SK-N-SH treated with all-trans-retinoic acid at 6 μM for 48 hours (cell line): ENCODE results near the gene SDR39U1.

Experiments
- ATAC-seq: fragments of 200-7000 bp; cut with Tn5 transposase; 3 replicates; pipeline ENCODE4 v1.9.1; 2020; ENCODE audit warnings: mild to moderate bottlenecking, moderate library complexity
- ARNTL ChIP-seq: fragments of 450-650 bp; formaldehyde crosslinking; IDR thresholded peaks from 2 replicates; pipeline ENCODE4 v1.5.0; 2020; ENCODE audit warnings: low read depth, mild to moderate bottlenecking, moderate library complexity, borderline replicate concordance
- BACH2 ChIP-seq: fragments of 250-450 bp; sonication (Bioruptor Pico); IDR thresholded peaks from 2 replicates; pipeline ENCODE4 v1.9.0; 2021; ENCODE audit warnings: mild to moderate bottlenecking, borderline replicate concordance
- CSDC2 ChIP-seq: fragments of 250-450 bp; sonication (Bioruptor Pico); IDR thresholded peaks from 2 replicates; pipeline ENCODE4 v1.5.0; 2020; ENCODE audit warnings: mild to moderate bottlenecking, moderate library complexity
- CSRNP3 ChIP-seq: fragments of 250-450 bp; sonication (Bioruptor Pico); IDR thresholded peaks from 2 replicates; pipeline ENCODE4 v1.5.1; 2021; ENCODE audit warnings: mild to moderate bottlenecking, moderate library complexity
- GLIS3 ChIP-seq: fragments of 250-450 bp; sonication (Bioruptor Pico); IDR thresholded peaks from 2 replicates; pipeline ENCODE4 v1.5.0; 2020; ENCODE audit warnings: mild to moderate bottlenecking, moderate library complexity
- ISL1 ChIP-seq: fragments of 250-450 bp; sonication (Bioruptor Pico); IDR thresholded peaks from 2 replicates; pipeline ENCODE4 v2.1.2; 2022; ENCODE audit warnings: mild to moderate bottlenecking, moderate library complexity
- PATZ1 ChIP-seq: fragments of 250-450 bp; sonication (Bioruptor Pico); IDR thresholded peaks from 2 replicates; pipeline ENCODE4 v1.8.0; 2020; ENCODE audit warnings: mild to moderate bottlenecking, moderate library complexity, borderline replicate concordance
- POU6F1 ChIP-seq: fragments of 250-450 bp; sonication (Bioruptor Pico); IDR thresholded peaks from 2 replicates; pipeline ENCODE4 v1.8.0; 2021; ENCODE audit warnings: low read depth, mild to moderate bottlenecking, moderate library complexity, borderline replicate concordance
- PPARA ChIP-seq: fragments of 250-450 bp; sonication (Bioruptor Pico); IDR thresholded peaks from 2 replicates; pipeline ENCODE4 v1.5.0; 2020; ENCODE audit warnings: mild to moderate bottlenecking, borderline replicate concordance
- RARB ChIP-seq: fragments of 250-450 bp; sonication (Bioruptor Pico); IDR thresholded peaks from 2 replicates; pipeline ENCODE4 v1.8.0; 2021; ENCODE audit warnings: mild to moderate bottlenecking, moderate library complexity
- SNAI2 ChIP-seq: fragments of 250-450 bp; sonication (Bioruptor Pico); IDR thresholded peaks from 2 replicates; pipeline ENCODE4 v1.5.0; 2020; ENCODE audit warnings: mild to moderate bottlenecking, moderate library complexity
- TCF4 ChIP-seq: fragments of 250-450 bp; sonication (Bioruptor Pico); IDR thresholded peaks from 2 replicates; pipeline ENCODE4 v1.8.0; 2021; ENCODE audit warnings: mild to moderate bottlenecking, moderate library complexity, borderline replicate concordance
- TOX ChIP-seq: fragments of 250-450 bp; sonication (Bioruptor Pico); IDR thresholded peaks from 2 replicates; pipeline ENCODE4 v1.8.0; 2021; ENCODE audit warnings: mild to moderate bottlenecking, moderate library complexity, borderline replicate concordance
- TSHZ2 ChIP-seq: fragments of 250-450 bp; sonication (Bioruptor Pico); IDR thresholded peaks from 2 replicates; pipeline ENCODE4 v1.5.0; 2020; ENCODE audit warnings: mild to moderate bottlenecking, moderate library complexity
- ZC3H10 ChIP-seq: fragments of 250-450 bp; sonication (Bioruptor Pico); IDR thresholded peaks from 2 replicates; pipeline ENCODE4 v1.5.1; 2021; ENCODE audit warnings: mild to moderate bottlenecking, moderate library complexity
- ZNF70 ChIP-seq: fragments of 450-650 bp; formaldehyde crosslinking; IDR thresholded peaks from 2 replicates; pipeline ENCODE4 v1.5.0; 2020; ENCODE audit warnings: mild to moderate bottlenecking, moderate library complexity
- ZNF8 ChIP-seq: fragments of 450-650 bp; formaldehyde crosslinking; IDR thresholded peaks from 2 replicates; pipeline ENCODE4 v1.5.0; 2020; ENCODE audit warnings: mild to moderate bottlenecking, moderate library complexity

Gene SDR39U1

DNA sequence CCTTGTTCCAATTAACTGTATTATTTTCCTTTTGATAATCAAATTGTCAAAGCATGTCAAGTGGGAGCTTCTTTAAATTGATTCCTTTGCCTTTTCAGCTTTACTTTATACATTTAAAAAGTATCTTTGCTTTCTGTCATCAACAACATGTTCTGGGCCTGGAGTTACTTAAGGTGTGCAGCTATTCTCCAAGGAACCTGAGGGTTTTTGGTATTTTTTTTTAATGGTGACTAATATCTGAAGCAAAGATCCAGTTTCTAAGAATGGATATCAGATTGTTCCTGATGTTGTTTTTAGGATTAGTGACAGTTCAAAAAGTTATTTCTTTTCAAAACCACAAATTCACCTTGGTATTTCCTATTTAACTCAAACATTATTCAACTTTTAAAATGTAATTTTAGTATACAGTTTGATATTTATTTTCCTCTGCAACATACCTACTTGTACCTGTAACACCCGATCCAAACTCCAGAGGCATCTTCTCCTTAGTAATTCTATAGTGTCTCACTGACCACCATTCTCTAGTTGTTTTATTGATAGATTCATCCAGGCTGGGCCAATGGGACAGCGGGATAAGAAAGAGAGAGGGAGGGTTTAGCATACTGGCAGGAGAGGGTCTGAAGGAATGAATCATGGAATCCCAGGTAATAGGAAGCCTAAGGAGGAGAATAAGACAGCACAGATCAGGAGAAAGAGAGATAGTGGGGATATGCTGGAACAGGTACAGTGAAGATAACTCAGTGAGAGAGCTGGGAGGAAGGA, 16.2 kb downstream of the SDR39U1 start (continued):
- TF ChIP-seq TOX (CRISPR knock-in tag) (no peak), ZC3H10 (no peak), ISL1 (CRISPR knock-in tag) (no peak), TCF4 (no peak)

- ATAC-seq = no peak
- TF ChIP-seq TCF4 = no peak
- TF ChIP-seq SNAI2 (CRISPR knock-in tag) = no peak
- TF ChIP-seq PATZ1 (CRISPR knock-in tag) = no peak
- no peak for TF ChIP-seq GLIS3 (CRISPR knock-in tag)
- no peak for TF ChIP-seq CSRNP3 (CRISPR knock-in tag)
- TF ChIP-seq ZNF70 (CRISPR knock-in tag) = no peak
Measured at GRCh38 chr14:24425704-24426103, 16.9 kb downstream of the SDR39U1 start.

- no peak for TF ChIP-seq PPARA (CRISPR knock-in tag)
- no peak for TF ChIP-seq BACH2 (CRISPR knock-in tag)
- TF ChIP-seq ARNTL (CRISPR knock-in tag) = no peak
- no peak for TF ChIP-seq TSHZ2 (CRISPR knock-in tag)
- TF ChIP-seq PATZ1 (CRISPR knock-in tag) = no peak
- TF ChIP-seq TOX (CRISPR knock-in tag) = no peak
- no peak for TF ChIP-seq ZNF8 (CRISPR knock-in tag)
- no peak for TF ChIP-seq POU6F1 (CRISPR knock-in tag)
- no peak for TF ChIP-seq CSDC2
- TF ChIP-seq ZC3H10 = no peak
- TF ChIP-seq RARB (CRISPR knock-in tag) = no peak
- no peak for TF ChIP-seq TCF4
- TF ChIP-seq SNAI2 (CRISPR knock-in tag) = no peak
- ATAC-seq = no peak
Measured at GRCh38 chr14:24422694-24423601, 19.6 kb downstream of the SDR39U1 start.
